SK-N-SH treated with all-trans-retinoic acid at 6 μM for 48 hours (cell line): ENCODE results near the gene ZNF451.

Source experiments
- ATAC-seq: fragments of 200-7000 bp; cut with Tn5 transposase; 3 replicates; pipeline ENCODE4 v1.9.1; 2020; ENCODE audit warnings: mild to moderate bottlenecking, moderate library complexity
- ARNTL ChIP-seq: fragments of 450-650 bp; formaldehyde crosslinking; IDR thresholded peaks from 2 replicates; pipeline ENCODE4 v1.5.0; 2020; ENCODE audit warnings: low read depth, mild to moderate bottlenecking, moderate library complexity, borderline replicate concordance
- BACH2 ChIP-seq: fragments of 250-450 bp; sonication (Bioruptor Pico); IDR thresholded peaks from 2 replicates; pipeline ENCODE4 v1.9.0; 2021; ENCODE audit warnings: mild to moderate bottlenecking, borderline replicate concordance
- CREB5 ChIP-seq: fragments of 250-450 bp; sonication (Bioruptor Pico); IDR thresholded peaks from 2 replicates; pipeline ENCODE4 v1.5.1; 2020; ENCODE audit warnings: low read depth, mild to moderate bottlenecking, moderate library complexity
- CSDC2 ChIP-seq: fragments of 250-450 bp; sonication (Bioruptor Pico); IDR thresholded peaks from 2 replicates; pipeline ENCODE4 v1.5.0; 2020; ENCODE audit warnings: mild to moderate bottlenecking, moderate library complexity
- ESRRG ChIP-seq: fragments of 250-450 bp; sonication (Bioruptor Pico); IDR thresholded peaks from 2 replicates; pipeline ENCODE4 v1.6.1; 2021; ENCODE audit warnings: mild to moderate bottlenecking
- ISL1 ChIP-seq: fragments of 250-450 bp; sonication (Bioruptor Pico); IDR thresholded peaks from 2 replicates; pipeline ENCODE4 v2.1.2; 2022; ENCODE audit warnings: mild to moderate bottlenecking, moderate library complexity
- PATZ1 ChIP-seq: fragments of 250-450 bp; sonication (Bioruptor Pico); IDR thresholded peaks from 2 replicates; pipeline ENCODE4 v1.8.0; 2020; ENCODE audit warnings: mild to moderate bottlenecking, moderate library complexity, borderline replicate concordance
- POU6F1 ChIP-seq: fragments of 250-450 bp; sonication (Bioruptor Pico); IDR thresholded peaks from 2 replicates; pipeline ENCODE4 v1.8.0; 2021; ENCODE audit warnings: low read depth, mild to moderate bottlenecking, moderate library complexity, borderline replicate concordance
- PPARA ChIP-seq: fragments of 250-450 bp; sonication (Bioruptor Pico); IDR thresholded peaks from 2 replicates; pipeline ENCODE4 v1.5.0; 2020; ENCODE audit warnings: mild to moderate bottlenecking, borderline replicate concordance
- RARB ChIP-seq: fragments of 250-450 bp; sonication (Bioruptor Pico); IDR thresholded peaks from 2 replicates; pipeline ENCODE4 v1.8.0; 2021; ENCODE audit warnings: mild to moderate bottlenecking, moderate library complexity
- SNAI2 ChIP-seq: fragments of 250-450 bp; sonication (Bioruptor Pico); IDR thresholded peaks from 2 replicates; pipeline ENCODE4 v1.5.0; 2020; ENCODE audit warnings: mild to moderate bottlenecking, moderate library complexity
- TCF4 ChIP-seq: fragments of 250-450 bp; sonication (Bioruptor Pico); IDR thresholded peaks from 2 replicates; pipeline ENCODE4 v1.8.0; 2021; ENCODE audit warnings: mild to moderate bottlenecking, moderate library complexity, borderline replicate concordance
- TOX ChIP-seq: fragments of 250-450 bp; sonication (Bioruptor Pico); IDR thresholded peaks from 2 replicates; pipeline ENCODE4 v1.8.0; 2021; ENCODE audit warnings: mild to moderate bottlenecking, moderate library complexity, borderline replicate concordance
- TSHZ2 ChIP-seq: fragments of 250-450 bp; sonication (Bioruptor Pico); IDR thresholded peaks from 2 replicates; pipeline ENCODE4 v1.5.0; 2020; ENCODE audit warnings: mild to moderate bottlenecking, moderate library complexity
- ZC3H10 ChIP-seq: fragments of 250-450 bp; sonication (Bioruptor Pico); IDR thresholded peaks from 2 replicates; pipeline ENCODE4 v1.5.1; 2021; ENCODE audit warnings: mild to moderate bottlenecking, moderate library complexity
- ZFP3 ChIP-seq: fragments of 250-450 bp; sonication (Bioruptor Pico); IDR thresholded peaks from 2 replicates; pipeline ENCODE4 v1.5.0; 2020; ENCODE audit warnings: mild to moderate bottlenecking, moderate library complexity
- ZFP30 ChIP-seq: fragments of 450-650 bp; formaldehyde crosslinking; IDR thresholded peaks from 2 replicates; pipeline ENCODE4 v1.5.0; 2022; ENCODE audit warnings: mild to moderate bottlenecking, moderate library complexity
- ZNF565 ChIP-seq: fragments of 450-650 bp; formaldehyde crosslinking; conservative IDR thresholded peaks from 2 replicates; pipeline ENCODE4 v1.5.0; 2020; ENCODE audit warnings: low read depth, mild to moderate bottlenecking, moderate library complexity
- ZNF70 ChIP-seq: fragments of 450-650 bp; formaldehyde crosslinking; IDR thresholded peaks from 2 replicates; pipeline ENCODE4 v1.5.0; 2020; ENCODE audit warnings: mild to moderate bottlenecking, moderate library complexity
- ZNF8 ChIP-seq: fragments of 450-650 bp; formaldehyde crosslinking; IDR thresholded peaks from 2 replicates; pipeline ENCODE4 v1.5.0; 2020; ENCODE audit warnings: mild to moderate bottlenecking, moderate library complexity

ZNF451 gene

GRCh38 chr6:57074383-57074782 lies 15.6 kb upstream of the ZNF451 start (continued):
- no peak for TF ChIP-seq PATZ1
- TF ChIP-seq, all 23 proteins: peak for 0

- TF ChIP-seq TSHZ2 (CRISPR knock-in tag), result no peak
- peak; percentile 77 for TF ChIP-seq ZNF8
- TF ChIP-seq ZFP3 (CRISPR knock-in tag), result no peak
- no peak for ATAC-seq
Measured at GRCh38 chr6:57075092-57075491, 14.9 kb upstream of the ZNF451 start.

GRCh38 chr6:57078531-57079207 lies 11.3 kb upstream of the ZNF451 start:
- no peak for ATAC-seq
- no peak for TF ChIP-seq BACH2
- TF ChIP-seq SNAI2, result no peak
- no peak for TF ChIP-seq PATZ1
- no peak for TF ChIP-seq ZNF565 (CRISPR knock-in tag)
- no peak for TF ChIP-seq ISL1
- TF ChIP-seq TSHZ2 (CRISPR knock-in tag), result no peak
- no peak for TF ChIP-seq ZFP3 (CRISPR knock-in tag)
- no peak for TF ChIP-seq RARB (CRISPR knock-in tag)
- no peak for TF ChIP-seq ZNF70
- TF ChIP-seq, all 23 proteins: peak for 0

- TF ChIP-seq TCF4 (CRISPR knock-in tag), result no peak
- TF ChIP-seq, all 23 proteins: peak for 0
- no peak for ATAC-seq
Measured at GRCh38 chr6:57085471-57085870, 4.5 kb upstream of the ZNF451 start.

- TF ChIP-seq PATZ1 (no peak), ARNTL (CRISPR knock-in tag) (no peak), RARB (CRISPR knock-in tag) (no peak), CREB5 (CRISPR knock-in tag) (no peak), ZNF8 (no peak), BACH2 (no peak), POU6F1 (CRISPR knock-in tag) (no peak), TOX (no peak), ISL1 (no peak), PPARA (CRISPR knock-in tag) (no peak), ESRRG (CRISPR knock-in tag) (no peak), ZNF70 (no peak), ZFP30 (no peak), ZC3H10 (CRISPR knock-in tag) (no peak), CSDC2 (CRISPR knock-in tag) (no peak), ZNF565 (CRISPR knock-in tag) (no peak)
- TF ChIP-seq, all 23 proteins: peak for 0
Measured at GRCh38 chr6:57086843-57087242, 3.1 kb upstream of the ZNF451 start.

More at GRCh38 chr6:57086843-57087242, 3.1 kb upstream of the ZNF451 start:
- no peak for ATAC-seq
